Activated CD4-positive, CD25-positive, alpha-beta regulatory T cell treated with anti-CD3 and anti-CD28 coated beads, Interleukin-2, amount 50 U/mL, for 24 hours (primary cell): ENCODE measurements around the gene MOV10.
A peak's percentile ranks its signal among the peaks of the same experiment; 100 is the strongest.
"Not testable (repeated sequence)": the region's sequence is repeated elsewhere in the genome, so short reads cannot be mapped to it uniquely, and the experiment has no call there.

Experiments
- ATAC-seq, 2 donors: fragments of 150-1000 bp; cut with Tn5 transposase; one replicate each; pipeline ENCODE4 v1.10.0; 2021; ENCODE audit warnings: mild to moderate bottlenecking in 1 of 2, moderate library complexity in 1 of 2

The MOV10 gene

DNA sequence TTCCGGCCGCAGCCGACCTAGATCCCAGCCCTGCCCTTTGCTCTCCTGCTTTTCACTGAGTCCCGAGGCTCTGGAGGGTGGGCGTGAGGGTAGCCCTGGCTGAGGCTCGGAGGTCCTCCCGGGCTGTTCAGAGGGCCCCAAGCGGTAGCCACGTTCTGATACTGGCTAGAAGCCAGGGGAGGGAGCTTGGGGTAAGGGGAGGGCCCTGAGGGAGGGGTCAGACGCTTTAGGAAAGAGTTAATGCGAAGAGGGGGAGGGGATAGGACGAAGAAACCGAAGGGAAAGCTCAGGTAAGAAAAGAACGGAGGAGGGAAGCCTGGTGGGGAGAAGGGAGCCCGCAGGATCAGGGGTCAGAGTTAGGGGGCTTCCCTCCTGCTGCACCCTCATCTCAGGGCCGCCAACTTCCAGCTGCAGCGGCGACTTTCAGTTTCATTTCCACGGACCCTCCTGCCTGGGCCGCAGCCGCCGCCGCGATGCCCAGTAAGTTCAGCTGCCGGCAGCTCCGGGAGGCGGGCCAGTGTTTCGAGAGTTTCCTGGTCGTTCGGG lies at the start of gene MOV10:
Gene MOV10 (plus strand): TSS at position 220 of the 546 bp plus-strand sequence. CDS start 254 bp downstream, at position 474.
- peak; percentile 61 to 70 for ATAC-seq

DNA sequence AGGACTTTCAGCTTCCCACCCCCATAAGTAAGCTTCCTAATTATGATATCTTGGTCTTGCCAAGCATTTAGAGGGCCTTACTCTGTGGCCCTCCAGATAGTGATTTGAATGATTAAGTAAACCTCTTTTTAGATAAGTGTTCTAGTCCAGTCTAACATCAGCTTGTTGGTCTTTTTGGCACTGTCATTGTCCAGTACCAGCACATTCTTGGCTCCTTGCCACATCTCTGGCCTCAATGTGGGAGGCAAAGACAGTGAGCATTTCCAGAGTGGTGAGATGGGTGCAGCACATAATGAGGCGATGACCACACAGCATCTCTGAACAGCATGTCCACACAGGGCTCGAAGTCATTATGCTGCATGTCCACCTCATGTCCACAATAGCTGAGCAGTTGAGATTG lies 48.8 kb upstream of the MOV10 start:
- no peak for ATAC-seq

- ATAC-seq = no peak
These were observed 48.3 kb upstream of the MOV10 start for GRCh38 chr1:112626193-112626592.

DNA sequence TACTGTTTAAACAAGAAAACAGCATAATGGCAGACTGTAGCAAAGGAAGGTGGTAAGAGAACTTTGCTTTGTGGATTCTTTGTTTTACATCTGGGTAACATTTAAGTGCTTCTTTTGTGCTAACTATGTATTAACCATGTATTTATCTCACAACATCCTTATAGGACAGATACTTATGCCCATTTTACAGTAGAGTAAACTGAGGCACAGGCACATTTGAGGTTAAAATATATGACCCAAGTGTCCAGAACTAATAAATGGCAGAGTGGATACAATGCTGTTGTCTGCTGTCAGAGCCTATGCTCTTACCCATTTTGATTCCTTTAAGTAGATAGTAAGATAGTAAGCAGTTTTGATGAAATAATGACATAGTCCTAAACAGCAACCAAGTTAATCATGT lies 47.6 kb upstream of the MOV10 start:
- ATAC-seq = no peak

- ATAC-seq = no peak
These were observed 45.9 kb upstream of the MOV10 start for GRCh38 chr1:112628516-112628915.

- no peak for ATAC-seq
These were observed 45.2 kb upstream of the MOV10 start for GRCh38 chr1:112629256-112629655.

DNA sequence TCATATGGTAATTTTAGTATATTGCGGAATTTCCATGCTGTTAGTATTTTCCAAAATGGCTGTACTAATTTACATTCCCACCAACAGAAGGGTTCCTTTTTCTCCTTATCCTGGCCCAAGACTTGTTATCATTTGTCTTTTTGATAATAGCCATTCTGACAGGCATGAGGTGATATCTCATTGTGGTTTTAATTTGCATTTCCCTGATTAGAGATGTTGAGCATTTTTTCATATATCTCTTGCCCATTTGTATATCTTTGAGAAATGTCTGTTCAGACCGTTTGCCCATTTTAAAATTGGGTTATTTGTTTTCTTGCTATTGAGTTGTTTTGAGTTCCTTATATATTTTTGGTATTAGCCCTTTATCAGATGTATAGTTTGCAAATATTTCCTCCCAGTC lies 40.8 kb upstream of the MOV10 start:
- ATAC-seq = no peak

- no peak for ATAC-seq
These were observed 40.1 kb upstream of the MOV10 start for GRCh38 chr1:112634367-112634766.

DNA sequence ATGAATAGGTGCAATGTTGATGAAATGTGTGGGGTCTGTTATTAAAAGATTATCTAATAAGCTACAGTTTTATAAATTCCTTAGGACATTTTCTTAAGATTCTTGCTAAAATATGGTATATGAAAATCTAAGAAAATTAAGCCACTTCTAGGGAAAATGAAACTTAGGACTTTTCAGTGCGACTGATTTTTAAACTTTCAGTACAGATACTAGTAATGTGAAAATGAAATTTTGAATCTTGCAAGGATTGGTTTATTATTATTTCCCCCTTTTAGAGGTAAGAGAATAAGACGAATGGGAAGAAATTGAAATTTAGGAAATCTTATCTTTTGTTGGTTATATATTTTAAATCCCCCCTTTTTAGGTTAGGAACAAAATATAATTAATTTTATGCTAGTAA lies 38.4 kb upstream of the MOV10 start:
- peak in 1 of 2 donors; percentile 19 for ATAC-seq

DNA sequence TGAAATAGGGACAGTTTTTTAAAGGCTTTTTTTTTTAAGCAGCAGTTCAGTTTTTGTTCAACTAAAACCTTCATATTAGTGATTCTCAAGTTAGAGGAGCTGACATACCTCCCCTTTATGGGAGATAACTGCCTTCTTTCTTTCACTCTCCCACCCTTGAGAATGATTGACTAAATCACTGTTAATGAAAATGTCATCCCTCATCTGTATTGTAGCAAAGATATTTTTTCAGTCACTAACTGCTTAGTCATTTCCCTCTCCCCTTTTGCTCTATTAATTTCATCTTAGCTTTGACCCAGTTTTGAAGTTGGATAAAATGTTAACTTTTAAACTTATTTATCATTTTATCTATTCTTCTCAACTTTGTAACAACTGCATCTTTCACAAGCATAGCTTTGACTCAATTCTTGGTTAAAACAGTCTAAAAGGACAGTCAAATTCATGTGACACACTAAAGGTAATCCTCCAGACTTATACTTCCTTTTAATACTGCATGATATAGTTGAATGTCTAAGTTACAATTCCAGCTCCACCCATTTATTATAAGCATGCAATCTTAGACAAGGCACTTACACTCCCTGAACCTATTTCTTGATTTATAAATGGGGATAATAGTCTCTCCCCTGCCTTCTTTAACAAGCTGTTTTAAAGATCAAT lies 37.7 kb upstream of the MOV10 start:
- peak; percentile 74 to 75 for ATAC-seq

DNA sequence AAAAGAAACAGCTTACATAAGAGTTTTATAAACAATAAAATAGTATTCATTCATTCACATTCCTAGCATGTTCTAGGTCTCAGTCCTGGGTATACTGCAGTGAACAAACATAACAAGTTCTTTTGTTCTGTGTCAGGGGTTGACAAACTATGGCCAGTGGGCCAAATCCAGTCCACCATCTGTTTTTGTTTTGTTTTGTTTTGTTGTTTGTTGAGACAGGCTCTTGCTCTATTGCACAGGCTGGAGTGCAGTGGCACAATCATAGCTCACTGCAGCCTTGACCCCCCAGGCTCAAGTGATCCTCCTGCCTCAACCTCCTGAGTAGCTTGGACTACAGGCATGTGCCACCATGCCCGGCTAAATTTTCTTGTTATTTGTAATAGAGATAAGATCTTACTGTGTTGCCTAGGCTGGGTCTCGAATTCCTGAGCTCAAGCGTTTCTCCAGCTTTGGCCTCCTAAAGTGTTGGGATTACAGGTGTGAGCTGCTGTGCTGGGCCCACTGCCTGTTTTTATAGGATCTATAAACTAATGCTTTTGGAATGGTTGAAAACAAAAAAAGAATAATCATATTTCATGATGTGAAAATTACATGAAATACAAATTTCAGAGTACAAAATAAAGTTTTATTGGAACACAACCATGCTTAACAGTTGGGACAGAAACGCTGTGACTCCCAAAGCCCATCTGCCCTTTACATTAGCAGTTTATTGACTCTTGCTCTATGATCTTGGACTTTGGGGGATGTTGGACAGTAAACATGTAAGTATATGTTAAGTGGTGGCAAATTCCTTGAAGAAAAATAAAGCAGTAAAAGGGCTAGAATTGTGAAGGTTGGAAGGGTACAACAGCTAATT lies 37.0 kb upstream of the MOV10 start:
- no peak for ATAC-seq

GRCh38 chr1:112638110-112638428 lies 36.4 kb upstream of the MOV10 start:
- ATAC-seq = no peak

DNA sequence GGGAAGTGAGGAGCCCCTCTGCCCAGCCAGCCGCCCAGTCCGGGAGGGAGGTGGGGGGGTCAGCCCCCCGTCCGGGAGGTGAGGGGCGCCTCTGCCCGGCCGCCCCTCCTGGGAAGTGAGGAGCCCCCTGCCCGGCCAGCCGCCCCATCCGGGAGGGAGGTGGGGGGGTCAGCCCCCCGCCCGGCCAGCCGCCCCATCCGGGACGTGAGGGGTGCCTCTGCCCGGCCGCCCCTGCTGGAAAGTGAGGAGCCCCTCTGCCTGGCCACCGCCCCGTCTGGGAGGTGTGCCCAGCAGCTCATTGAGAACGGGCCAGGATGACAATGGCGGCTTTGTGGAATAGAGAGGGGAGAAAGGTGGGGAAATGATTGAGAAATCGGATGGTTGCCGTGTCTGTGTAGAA lies 34.0 kb upstream of the MOV10 start:
- ATAC-seq = not testable (repeated sequence)

GRCh38 chr1:112643080-112643479 lies 31.4 kb upstream of the MOV10 start:
- no peak for ATAC-seq

DNA sequence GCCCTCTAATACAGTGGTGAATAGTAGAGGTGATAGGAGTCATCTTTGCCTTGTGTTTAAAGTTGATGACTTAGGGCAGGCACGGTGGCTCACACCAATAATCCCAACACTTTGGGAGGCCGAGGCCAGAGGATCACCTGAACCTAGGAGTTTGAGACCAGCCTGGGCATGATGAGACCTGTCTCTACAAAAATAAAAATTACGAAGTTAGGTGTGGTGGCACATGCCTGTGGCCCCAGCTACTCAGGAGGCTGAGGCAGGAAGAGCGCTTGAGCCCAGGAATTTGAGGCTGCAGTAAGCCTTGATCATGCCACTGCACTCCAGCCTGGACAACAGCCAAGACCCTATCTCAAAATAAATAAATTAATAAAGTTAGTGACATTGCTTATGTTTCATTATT lies 28.2 kb upstream of the MOV10 start:
- ATAC-seq = no peak

- ATAC-seq = peak in 1 of 2 donors; percentile 53
These were observed 23.3 kb upstream of the MOV10 start for GRCh38 chr1:112651205-112651604.

- ATAC-seq = no peak
These were observed 8.6 kb upstream of the MOV10 start for GRCh38 chr1:112665857-112666256.

GRCh38 chr1:112666946-112667345 lies 7.5 kb upstream of the MOV10 start:
- ATAC-seq = peak; percentile 42 to 55

DNA sequence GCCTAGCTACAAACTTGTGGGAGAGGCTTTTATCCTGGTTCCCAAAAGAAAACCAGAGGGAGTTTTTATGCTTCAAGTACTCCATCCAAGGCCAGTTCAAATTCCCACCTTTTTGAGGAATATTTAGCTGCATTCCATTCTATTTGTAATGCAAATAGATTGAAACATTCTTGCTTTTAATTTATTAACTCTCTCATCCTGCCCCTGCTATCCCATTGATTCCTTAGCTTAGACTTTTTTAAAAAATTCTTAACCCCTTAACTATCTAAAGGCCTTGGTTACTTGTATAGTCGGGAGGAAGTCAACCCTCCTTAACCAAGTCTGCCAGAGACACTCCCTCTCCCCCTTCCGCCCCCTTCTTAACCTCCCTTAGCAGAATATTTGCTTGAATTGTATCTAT lies 2.5 kb upstream of the MOV10 start:
- ATAC-seq = no peak

DNA sequence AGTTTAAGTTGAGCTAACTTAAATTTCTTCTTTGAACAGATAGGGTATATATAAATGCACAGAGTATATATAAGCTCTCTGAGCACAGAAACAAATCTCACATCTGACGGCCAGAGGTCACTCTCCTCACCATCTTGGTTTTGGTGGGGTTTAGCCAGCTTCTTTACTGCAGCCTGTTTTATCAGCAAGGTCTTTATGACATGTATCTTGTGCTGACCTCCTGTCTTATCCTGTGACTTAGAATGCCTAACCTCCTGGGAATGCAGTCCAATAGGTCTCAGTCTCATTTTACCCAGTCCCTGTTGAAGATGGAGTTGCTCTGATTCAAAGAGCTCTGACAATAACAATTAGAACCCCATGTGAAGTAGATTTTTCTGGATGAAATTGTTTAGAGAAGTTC lies 1.6 kb upstream of the MOV10 start:
- no peak for ATAC-seq

- ATAC-seq = no peak
These were observed 643 bp upstream of the MOV10 start for GRCh38 chr1:112673592-112674439.

DNA sequence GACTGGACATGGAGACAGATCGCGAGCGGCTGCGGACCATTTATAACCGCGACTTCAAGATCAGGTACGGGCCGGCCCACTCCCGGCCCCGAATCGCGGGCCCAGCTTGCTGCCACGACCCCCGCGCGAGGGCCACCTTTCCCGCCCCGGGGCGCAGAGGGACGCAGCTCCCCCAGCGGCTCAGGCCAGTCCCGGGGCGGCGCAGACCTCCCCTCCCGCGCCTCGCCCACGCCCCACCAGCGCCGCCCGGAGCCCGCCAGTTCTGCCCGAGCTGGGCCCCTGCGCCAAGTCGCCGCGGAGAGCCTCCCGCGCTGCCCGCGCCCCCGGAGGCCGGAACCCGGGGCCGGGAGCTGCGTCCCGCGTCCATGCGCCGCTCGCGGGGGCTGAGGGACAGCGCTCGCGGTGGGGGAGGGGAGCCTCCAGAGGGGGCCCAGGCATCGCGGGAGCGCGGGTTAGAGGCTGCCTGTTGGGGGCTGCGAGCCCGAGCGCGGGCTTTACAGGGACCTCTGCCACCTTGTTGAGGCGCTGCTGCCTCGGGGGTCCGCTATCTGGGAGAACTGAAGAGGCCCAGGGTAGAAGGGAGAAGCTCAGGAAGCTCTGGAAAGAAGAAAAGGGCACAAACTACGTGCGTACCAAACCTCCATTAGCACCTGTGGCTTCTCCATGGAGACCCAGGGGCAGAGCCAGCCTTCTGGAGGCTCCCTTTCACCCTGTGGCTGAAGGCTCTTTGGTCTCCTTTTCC lies 698 bp downstream of the MOV10 start:
- peak; percentile 47 to 52 for ATAC-seq
